Placental epithelial cell (primary cell): ENCODE data around the gene PGM2. TPM values are rescaled to one million over a fixed set of nuclear protein-coding genes. Genes with fewer than 3 reads are reported as not detected.

Experiments
- total RNA-seq: library from RNA; depleted of rRNA; stranded (reverse); fragments of >200 nt; gene quantifications from 2 replicates; pipeline ENCODE4 v1.2.3, GENCODE V29; 2012

The PGM2 gene
- 45.1 and 53.5 TPM in 2 replicates for total RNA-seq

DNA sequence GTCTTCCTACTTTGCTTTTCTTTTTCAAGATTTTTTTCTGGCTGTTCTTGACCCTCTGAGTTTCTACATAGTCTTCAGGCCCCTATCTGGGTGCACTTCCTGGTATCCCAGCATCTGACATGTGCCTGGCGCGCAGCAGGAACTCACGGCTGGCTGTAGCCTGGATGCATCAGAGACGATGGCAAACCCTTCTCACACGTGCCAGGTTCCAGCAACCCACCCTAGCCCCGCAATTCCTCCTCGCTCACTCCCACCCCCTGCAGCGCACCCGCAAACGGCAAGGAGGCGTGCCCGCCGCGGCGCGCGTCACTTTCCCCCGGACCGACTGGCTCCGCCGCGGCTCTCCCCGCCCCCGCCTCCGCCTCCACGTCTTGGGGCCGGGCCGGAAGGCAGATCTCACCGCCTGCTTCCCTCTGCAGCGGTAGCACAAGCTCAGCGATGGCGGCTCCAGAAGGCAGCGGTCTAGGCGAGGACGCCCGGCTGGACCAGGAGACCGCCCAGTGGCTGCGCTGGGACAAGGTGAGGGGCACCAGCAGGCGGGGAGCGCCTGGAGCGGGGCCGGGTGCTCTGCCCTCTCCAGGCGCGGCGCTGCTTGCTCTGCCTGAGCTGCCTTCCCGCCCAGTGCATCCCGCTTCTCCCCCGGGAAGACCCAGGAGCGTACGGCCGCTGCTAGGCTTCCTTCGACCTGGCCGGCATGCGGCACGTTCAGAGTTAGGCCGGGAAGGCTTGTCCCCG lies at the start of gene PGM2:
PGM2 (plus strand) TSS at position 392 of the 735 bp plus-strand sequence; CDS start at position 439, 47 bp downstream.

DNA sequence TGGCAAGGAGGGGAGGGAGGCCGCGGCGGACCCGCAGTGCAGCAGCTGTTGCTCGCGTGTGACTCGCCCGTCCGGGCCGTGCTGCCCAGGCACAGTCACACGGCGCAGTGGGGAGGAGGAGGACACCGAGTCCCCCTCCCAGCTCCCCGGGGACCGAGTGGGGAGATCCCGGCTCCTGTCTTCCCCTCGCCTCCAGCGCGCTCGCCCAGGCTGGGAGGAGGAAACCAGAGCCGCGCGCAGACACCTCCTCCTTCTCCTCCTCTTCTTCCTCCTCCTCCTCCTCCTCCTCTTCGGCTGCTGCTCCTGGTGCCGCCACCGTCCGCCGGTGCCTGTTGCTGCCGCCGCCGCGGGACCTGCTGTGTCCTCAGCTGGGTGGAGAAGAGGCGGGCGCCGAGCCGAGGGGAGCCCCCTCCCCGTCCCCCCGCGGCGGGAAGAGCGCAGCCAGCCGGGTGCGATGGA lies 64.3 kb downstream of the PGM2 start, which contains the start of gene TBC1D1:
TBC1D1 (plus strand) TSS at position 284 of the 459 bp plus-strand sequence. CDS start 11,012 bp downstream, outside the sequence.

Other genes starting within 250 kb of the PGM2 start
- 58.9 and 76.6 TPM in 2 replicates for gene RELL1, start 140.3 kb upstream of the PGM2 start, total RNA-seq
- 260 and 286 TPM in 2 replicates for gene TBC1D1, start 64.4 kb downstream of the PGM2 start, total RNA-seq
- gene PTTG2, start 133.7 kb downstream of the PGM2 start, total RNA-seq: not detected in 2 replicates